GM18870 (cell line): Measurements from ENCODE around the gene TRIM37.
A peak's percentile ranks its signal among the peaks of the same experiment; 100 is the strongest.

Source experiments
- ATAC-seq: cut with Tn5 transposase; IDR thresholded peaks from one replicate; pipeline ENCODE4 v1.9.1; 2021; ENCODE audit warnings: moderate library complexity; ENCODE audit not compliant: unreplicated experiment

The TRIM37 gene

DNA sequence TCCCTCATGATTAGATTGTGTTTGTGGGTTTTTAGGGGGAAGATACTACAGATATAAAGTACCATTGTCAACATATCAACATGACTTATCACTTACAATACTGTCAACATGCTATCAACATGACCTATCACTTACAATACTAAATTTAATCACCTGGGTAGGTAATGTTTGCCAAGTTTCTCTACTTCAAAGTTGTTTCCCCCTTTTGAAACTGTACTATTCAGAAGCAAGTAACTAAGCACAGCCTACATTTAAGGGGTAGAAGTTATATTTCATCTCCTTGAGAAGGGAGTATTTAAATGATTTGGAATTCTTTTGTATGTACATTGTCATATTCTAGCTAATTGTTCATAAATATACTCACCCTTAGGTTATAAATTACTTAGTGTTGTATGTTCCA, 68.7 kb downstream of the TRIM37 start:
- ATAC-seq, result no peak

DNA sequence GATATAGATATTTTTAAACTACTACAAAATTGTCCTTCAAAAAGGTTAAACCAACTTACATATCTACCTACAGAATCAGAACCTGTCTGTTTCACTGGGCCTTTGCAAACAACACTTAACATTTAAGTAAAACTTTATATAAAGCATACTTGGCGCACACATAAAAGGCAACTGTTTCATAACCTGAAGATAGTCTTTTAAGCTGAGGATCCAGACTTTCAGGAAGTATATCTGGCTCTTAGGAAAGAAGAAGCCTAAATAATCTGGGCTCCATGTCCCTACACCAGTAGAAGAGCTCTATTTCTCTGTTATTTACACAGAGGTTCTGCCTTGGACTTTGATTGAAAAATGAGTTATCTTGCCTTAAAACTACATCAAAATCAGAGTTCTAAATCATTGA, 75.9 kb downstream of the TRIM37 start:
- ATAC-seq, result no peak

- ATAC-seq, result no peak
Observed at GRCh38 chr17:59028328-59028727, 78.4 kb downstream of the TRIM37 start.

- ATAC-seq, result no peak
Observed at GRCh38 chr17:59027750-59028149, 78.9 kb downstream of the TRIM37 start.

GRCh38 chr17:59026176-59026939, 80.3 kb downstream of the TRIM37 start:
- no peak for ATAC-seq

DNA sequence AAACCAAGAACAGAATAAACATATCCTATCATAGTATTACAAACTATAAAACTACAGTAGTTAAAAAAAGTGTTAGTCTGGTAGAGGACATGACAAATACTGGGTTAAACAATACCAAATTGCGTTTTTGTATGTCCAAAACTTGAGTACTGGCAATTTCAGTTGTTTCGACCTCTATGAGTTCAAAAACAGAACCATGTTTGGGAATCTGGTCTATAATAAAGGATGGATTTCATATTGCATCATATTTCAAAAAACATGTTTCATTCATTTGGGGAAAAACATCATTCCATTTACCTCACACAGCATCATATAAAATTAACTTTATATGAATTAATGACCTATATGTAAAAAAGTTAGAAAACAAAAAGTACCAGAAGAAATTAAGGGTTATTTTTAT, 81.8 kb downstream of the TRIM37 start:
- no peak for ATAC-seq

DNA sequence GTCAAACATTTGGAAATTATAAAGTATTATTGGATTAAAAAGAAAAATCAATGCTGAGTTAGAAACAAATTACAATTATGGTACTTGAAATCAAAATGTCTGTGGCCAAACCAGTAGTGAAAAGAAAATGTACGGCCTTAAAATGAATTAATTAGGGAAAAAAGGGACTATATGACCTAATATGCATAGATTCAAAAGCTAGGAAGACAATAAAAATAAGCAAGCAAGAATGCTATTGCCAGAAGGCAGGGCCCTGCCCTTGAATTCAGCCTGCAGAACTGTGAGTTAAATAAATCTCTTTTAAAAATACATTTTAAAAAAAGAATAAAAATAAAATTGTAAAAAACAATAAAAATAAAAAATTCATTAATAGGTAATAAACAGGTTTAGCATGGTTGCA, 88.7 kb downstream of the TRIM37 start:
- no peak for ATAC-seq

DNA sequence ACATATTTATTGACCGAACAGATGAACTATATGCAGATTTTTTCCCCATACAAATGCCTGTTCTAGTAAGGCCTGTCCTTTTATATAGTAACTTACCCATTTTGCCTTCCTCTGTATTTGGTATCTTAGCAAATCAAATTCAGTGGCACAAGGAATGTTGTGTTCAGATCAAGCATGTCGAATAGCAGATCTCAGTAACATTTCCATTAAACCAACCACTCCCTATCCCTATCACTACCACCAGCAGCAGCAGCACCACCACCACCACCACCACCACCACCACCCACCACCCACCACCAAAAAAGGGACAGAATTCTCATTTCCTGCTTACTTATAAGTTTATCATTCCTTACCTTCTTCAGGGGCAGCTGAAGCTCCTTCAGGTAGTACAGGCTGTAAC, 94.7 kb downstream of the TRIM37 start:
- ATAC-seq, result no peak

- ATAC-seq, result no peak
Observed at GRCh38 chr17:59010026-59010425, 96.7 kb downstream of the TRIM37 start.

GRCh38 chr17:59008737-59009136, 97.9 kb downstream of the TRIM37 start:
- no peak for ATAC-seq

- ATAC-seq, result no peak
Observed at GRCh38 chr17:59007995-59008394, 98.7 kb downstream of the TRIM37 start.

DNA sequence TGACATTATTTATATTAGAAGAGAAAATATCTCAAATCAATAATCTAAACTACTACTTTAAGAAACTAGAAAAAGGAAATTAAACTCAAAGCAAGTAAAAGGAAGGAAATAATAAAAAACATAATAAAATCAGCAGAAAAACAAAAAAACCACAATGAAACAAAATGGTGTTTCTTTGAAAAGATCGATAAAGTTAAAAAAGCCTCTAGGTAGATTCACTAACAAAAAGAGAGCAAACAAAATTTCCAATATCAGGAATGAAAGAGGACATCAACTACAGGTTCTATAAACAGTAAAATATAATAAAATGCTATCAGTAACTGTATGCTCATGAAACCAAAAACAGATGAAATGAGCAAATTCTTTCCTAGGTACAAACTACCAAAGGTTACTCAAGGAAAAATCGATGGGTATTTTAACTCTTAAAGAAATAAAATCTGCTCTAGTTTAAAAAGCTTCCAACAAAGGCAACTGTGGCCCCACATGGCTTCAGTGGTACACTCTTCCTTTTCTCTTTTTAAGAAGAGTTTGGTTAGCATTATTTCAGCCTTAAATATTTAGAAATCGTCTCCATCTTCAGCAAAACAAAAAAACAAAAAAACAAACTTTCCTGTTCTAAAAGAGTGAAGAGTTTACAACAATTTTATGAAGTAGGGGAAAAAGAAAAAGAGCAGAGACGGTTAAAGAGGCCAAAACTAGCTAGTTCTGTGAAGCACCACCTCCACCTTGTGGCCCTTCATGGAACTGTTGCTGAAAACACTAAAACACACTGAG, 102.2 kb downstream of the TRIM37 start:
- ATAC-seq, result no peak

DNA sequence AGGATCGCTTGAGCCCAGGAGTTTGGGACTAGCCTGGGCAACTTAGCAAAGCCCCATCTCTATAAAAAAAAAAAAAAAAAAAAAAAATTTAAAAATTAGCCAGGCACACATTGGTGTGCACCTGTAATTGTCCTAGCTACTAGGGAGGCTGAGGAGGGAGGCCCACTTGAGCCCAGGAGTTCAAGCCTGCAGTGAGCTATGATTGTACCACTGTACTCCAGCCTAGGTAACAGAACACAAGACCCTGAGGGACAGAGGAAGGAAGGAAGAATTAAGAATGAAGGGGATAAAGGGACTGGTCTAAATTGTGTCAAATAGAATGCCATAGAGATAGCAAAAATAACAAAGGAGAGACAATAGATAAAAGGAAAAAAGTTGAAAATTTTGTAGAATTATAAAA, 102.8 kb downstream of the TRIM37 start:
- no peak for ATAC-seq

- ATAC-seq, result no peak
Observed at GRCh38 chr17:59002848-59003247, 103.8 kb downstream of the TRIM37 start.

GRCh38 chr17:59002126-59002525, 104.6 kb downstream of the TRIM37 start:
- ATAC-seq, result no peak

DNA sequence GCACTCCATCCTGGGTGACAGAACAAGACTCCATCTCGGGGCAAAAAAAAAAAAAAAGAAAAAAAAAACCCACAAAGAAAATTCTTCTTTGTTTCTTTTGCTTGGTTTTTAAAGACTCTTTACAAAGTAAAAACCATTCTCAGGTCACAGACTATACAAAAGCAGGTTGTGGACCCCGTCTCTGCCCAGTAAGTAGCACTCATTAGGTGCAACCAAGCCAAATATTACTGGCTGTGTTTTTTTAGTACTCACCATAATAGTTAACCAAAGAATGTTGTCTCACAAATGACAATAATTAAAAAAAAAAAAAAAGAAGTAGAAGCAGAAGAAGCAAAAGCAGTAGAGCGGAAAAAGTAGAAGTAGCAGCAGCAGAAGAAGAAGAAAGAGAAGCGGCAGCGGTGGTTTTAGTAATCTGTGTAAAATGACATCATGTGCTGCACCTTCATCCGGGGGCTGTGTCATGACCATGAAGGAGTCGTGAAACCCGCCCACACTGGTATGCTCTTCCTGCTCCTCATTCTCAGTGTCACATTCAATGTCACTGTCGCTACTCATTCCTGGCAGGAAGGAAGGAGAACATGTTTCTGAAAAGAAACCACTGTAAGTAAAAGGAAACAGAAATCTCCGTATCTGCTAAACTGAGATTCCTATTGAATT, 105.4 kb downstream of the TRIM37 start:
- ATAC-seq, result peak; percentile 76

DNA sequence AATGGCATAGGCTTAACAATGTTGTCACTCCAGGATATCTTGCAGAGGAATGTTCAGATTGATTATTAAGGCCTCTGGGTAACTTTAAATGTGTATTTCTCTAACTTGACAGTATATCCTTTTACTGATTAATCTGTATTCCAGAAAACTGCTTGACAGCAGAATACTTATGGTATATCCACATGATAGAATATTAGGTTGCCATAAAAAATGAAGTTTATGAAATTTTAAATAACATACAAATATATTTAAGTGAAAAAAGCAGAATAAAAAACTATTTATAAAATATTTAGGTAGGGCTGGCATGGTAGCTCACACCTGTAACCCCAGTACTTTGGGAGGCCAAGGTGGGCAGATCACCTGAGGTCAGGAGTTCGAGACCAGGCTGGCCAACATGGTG, 106.7 kb downstream of the TRIM37 start:
- no peak for ATAC-seq

DNA sequence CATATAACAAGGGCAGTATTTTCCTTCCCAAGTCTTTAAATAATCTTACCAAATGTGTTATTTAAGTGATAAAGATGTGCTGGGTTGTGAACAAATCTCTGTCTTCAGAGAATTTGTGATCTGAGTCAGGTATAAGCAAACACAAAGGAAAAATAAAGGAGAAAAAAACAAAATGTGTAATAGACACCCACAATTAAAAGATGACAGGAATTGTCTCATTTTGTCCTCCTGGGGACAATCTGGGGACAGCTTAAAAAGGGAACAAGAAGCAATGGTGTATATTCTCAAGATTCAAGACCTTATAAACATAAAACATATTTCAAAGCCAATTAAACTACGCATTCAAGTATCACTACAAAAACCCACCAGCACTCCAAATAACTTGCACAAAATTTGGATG, 107.2 kb downstream of the TRIM37 start:
- ATAC-seq, result no peak

GRCh38 chr17:58998871-58999270, 107.8 kb downstream of the TRIM37 start:
- ATAC-seq, result no peak

DNA sequence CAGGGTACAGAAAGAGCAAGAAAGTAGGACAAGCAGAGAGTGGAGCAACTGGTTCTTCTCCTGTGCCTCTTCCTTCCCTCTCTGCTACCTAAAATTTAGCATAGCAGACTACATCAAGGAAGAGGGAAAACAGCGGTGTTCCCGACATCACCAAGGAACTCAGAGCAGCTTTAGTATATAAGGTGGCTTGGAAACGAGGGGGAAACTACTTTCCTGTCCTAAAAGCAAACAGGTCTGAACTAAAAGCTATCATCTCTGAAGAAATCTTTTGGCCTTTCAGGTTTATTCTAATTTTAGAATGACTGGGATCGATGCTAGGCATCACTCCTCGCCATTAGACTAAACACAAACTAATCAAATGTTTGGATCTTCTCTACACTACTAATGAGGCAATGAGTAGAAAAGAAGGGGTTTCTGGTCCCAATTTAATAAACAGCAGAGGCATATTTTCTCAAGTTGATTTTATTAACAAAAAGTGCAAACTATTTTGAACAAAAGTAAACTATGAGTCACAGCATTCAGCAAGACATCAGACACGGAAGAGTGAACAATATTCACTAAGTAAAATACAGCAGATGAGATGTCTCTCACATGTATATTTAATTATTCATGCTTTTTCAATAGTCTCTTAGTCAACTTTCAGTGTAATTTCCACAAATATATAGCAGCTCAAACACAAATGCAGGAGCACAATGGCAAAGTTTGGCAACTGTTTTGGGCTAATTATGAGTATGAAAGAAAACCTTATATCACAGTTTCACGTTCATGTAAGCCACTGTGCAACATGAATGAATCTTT, 108.7 kb downstream of the TRIM37 start:
- ATAC-seq, result no peak

GRCh38 chr17:58996968-58997367, 109.7 kb downstream of the TRIM37 start:
- ATAC-seq, result no peak
